ENCODE measurements around the gene GNAQ. TPM values are rescaled to one million over a fixed set of nuclear protein-coding genes. Genes with fewer than 3 reads are reported as not detected.
"Not testable (repeated sequence)": the region's sequence is repeated elsewhere in the genome, so short reads cannot be mapped to it uniquely, and the experiment has no call there.

The GNAQ gene
- total and polyA plus RNA-seq, 4 donors: 24.6 to 86.2 (median 51.4) TPM

DNA sequence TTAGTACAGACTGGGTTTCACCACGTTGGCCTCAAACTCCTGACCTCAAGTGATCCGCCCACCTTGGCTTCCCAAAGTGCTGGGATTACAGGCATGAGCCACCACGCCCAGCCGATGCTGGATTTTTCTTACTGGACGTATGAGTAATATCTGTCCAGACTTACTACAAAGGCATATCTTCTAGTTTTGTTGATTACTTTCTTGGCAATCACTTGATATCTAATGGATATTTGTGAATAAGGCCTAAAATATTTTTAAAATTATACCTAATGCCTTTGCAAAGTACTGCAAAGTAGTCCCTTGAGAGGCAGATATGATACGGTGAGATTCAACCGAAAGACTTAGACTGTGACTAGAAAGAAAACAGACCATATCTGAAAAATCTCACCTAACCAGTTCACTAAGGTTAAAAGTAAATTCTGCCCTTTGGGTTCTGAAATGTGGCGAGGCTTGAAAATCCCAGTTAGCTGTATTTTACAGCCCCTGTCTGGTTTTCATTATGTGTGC lies 152.1 kb downstream of the GNAQ start:
- H3K27me3 ChIP-seq (ENCODE audit: control insufficient read depth in 3 of 3, insufficient read depth in 3 of 3, low read length in 2 of 3): no peaks in the 10 kb centered on the region
- H3K9ac ChIP-seq (ENCODE audit: insufficient read depth in 1 of 2, low read length in 2 of 2): no peak overlapping the region
- H3K4me1 ChIP-seq (ENCODE audit: control insufficient read depth in 5 of 5, insufficient read depth in 5 of 5, low read length in 5 of 5): peaks cover 4 to 28% (median 7%) of the 10 kb centered on the region in 5 donors
- H3K27ac ChIP-seq (ENCODE audit: low read depth in 1 of 2, low read length in 1 of 2): no peak overlapping the region
- peaks cover 0 to 3% (median 0%) of the 10 kb centered on the region in 4 donors for H3K36me3 ChIP-seq (ENCODE audit: control insufficient read depth in 4 of 4, insufficient read depth in 4 of 4, low read length in 4 of 4)
- no peak overlapping the region for H3K4me3 ChIP-seq
- peak in 2 of 3 donors; percentile 42 to 65 for DNase-seq
- TF ChIP-seq, protein P1, sequence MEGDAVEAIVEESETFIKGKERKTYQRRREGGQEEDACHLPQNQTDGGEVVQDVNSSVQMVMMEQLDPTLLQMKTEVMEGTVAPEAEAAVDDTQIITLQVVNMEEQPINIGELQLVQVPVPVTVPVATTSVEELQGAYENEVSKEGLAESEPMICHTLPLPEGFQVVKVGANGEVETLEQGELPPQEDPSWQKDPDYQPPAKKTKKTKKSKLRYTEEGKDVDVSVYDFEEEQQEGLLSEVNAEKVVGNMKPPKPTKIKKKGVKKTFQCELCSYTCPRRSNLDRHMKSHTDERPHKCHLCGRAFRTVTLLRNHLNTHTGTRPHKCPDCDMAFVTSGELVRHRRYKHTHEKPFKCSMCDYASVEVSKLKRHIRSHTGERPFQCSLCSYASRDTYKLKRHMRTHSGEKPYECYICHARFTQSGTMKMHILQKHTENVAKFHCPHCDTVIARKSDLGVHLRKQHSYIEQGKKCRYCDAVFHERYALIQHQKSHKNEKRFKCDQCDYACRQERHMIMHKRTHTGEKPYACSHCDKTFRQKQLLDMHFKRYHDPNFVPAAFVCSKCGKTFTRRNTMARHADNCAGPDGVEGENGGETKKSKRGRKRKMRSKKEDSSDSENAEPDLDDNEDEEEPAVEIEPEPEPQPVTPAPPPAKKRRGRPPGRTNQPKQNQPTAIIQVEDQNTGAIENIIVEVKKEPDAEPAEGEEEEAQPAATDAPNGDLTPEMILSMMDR (IDR thresholded peaks at IDR 0.05; ENCODE audit: control extremely low read depth, extremely low read depth): no peak
- peak; percentile 2 for ATAC-seq (ENCODE audit: insufficient read depth, low FRiP score)
- 69 to 79% methylated on average over 8 of the region's 8 CpGs for WGBS, 2 donors
- no peaks in the 10 kb centered on the region for H3K9me3 ChIP-seq (ENCODE audit: control insufficient read depth in 4 of 4, insufficient read depth in 3 of 4, low read length in 3 of 4)

DNA sequence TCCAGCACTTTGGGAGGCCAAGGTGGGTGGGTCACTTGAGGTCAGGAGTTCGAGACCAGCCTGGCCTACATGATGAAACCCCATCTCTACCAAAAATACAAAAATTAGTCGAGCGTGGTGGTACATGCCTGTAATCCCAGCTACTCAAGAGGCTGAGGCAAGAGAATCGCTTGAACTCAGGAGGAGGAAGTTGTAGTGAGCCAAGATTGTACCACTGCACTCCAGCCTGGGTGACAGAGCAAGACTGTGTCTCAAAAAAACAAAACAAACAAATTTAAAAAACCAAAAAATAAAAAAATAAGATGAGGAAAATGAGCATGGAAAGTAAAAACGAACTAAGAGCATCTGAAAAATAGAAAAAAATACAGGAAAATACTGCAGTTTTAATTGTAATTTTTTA lies 152.8 kb downstream of the GNAQ start:
- not testable (repeated sequence) for H3K9ac ChIP-seq (ENCODE audit: insufficient read depth in 1 of 2, low read length in 2 of 2); H3K27ac ChIP-seq (ENCODE audit: low read depth in 1 of 2, low read length in 1 of 2); ATAC-seq (ENCODE audit: insufficient read depth, low FRiP score); H3K9me3 ChIP-seq (ENCODE audit: control insufficient read depth in 4 of 4, insufficient read depth in 3 of 4, low read length in 3 of 4); H3K36me3 ChIP-seq (ENCODE audit: control insufficient read depth in 4 of 4, insufficient read depth in 4 of 4, low read length in 4 of 4); DNase-seq; H3K27me3 ChIP-seq (ENCODE audit: control insufficient read depth in 3 of 3, insufficient read depth in 3 of 3, low read length in 2 of 3); H3K4me3 ChIP-seq
- WGBS, 2 donors: 36 to 61% methylated on average over 5 of the region's 5 CpGs
- peaks cover 2 to 24% (median 7%) of the 10 kb centered on the region in 5 donors for H3K4me1 ChIP-seq (ENCODE audit: control insufficient read depth in 5 of 5, insufficient read depth in 5 of 5, low read length in 5 of 5)

DNA sequence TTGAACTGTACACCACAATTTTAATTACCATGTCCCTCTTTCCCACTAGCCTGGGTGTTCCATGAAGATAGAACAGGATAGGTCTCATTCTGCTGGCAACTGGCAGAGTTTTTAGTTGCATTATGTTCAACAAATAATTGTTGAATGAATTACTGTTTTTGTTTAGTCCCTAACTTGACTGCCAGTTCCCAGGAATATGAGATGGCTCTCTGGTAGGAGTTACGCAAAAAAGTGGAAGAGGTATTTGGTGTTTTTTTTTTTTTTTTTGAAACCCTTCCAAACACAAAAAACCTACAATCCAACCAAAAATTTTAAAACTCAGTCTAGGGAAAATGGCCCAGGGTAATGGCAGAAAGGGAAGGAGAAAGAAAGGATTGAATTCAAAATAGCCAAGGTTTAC lies 153.6 kb downstream of the GNAQ start:
- Histone ChIP-seq H3K9ac (ENCODE audit: insufficient read depth in 1 of 2, low read length in 2 of 2) (no peak overlapping the region), H3K36me3 (ENCODE audit: control insufficient read depth in 4 of 4, insufficient read depth in 4 of 4, low read length in 4 of 4) (peaks cover 0 to 3% (median 0%) of the 10 kb centered on the region in 4 donors), H3K9me3 (ENCODE audit: control insufficient read depth in 4 of 4, insufficient read depth in 3 of 4, low read length in 3 of 4) (no peaks in the 10 kb centered on the region), H3K4me1 (ENCODE audit: control insufficient read depth in 5 of 5, insufficient read depth in 5 of 5, low read length in 5 of 5) (peaks cover 2 to 16% (median 5%) of the 10 kb centered on the region in 5 donors), H3K27me3 (ENCODE audit: control insufficient read depth in 3 of 3, insufficient read depth in 3 of 3, low read length in 2 of 3) (no peaks in the 10 kb centered on the region), H3K4me3 (no peak overlapping the region), H3K27ac (ENCODE audit: low read depth in 1 of 2, low read length in 1 of 2) (no peak overlapping the region)
- DNase-seq (no peak), ATAC-seq (ENCODE audit: insufficient read depth, low FRiP score) (no peak)
- WGBS, 2 donors: 94 to 96% methylated on average over 1 of the region's 1 CpG
- TF ChIP-seq, protein P1 (IDR thresholded peaks at IDR 0.05; ENCODE audit: control extremely low read depth, extremely low read depth): no peak

DNA sequence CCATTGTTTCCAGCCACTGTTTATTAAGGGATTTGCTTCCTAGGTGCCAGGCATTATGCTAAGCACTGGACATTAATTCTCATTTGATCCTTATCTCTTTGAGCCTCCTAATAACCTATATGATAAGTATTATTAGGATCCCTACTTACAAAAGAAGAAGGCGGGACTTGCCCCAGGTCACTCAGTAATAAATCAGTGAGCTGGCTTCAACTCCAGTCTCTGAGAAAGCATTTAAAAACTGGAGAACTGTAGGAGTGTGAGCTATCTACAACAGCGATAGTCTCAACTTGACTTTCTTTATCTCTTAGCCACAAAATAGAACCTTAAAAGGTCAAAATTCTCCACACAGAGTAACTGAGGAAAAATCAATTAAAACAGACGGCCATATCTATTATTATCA lies 155.0 kb downstream of the GNAQ start:
- DNase-seq (no peak), ATAC-seq (ENCODE audit: insufficient read depth, low FRiP score) (no peak)
- H3K4me1 ChIP-seq (ENCODE audit: control insufficient read depth in 5 of 5, insufficient read depth in 5 of 5, low read length in 5 of 5): peaks cover 0 to 12% (median 5%) of the 10 kb centered on the region in 5 donors
- peaks cover 0 to 3% (median 0%) of the 10 kb centered on the region in 4 donors for H3K36me3 ChIP-seq (ENCODE audit: control insufficient read depth in 4 of 4, insufficient read depth in 4 of 4, low read length in 4 of 4)
- H3K9me3 ChIP-seq (ENCODE audit: control insufficient read depth in 4 of 4, insufficient read depth in 3 of 4, low read length in 3 of 4): no peaks in the 10 kb centered on the region
- TF ChIP-seq, protein P1 (IDR thresholded peaks at IDR 0.05; ENCODE audit: control extremely low read depth, extremely low read depth): no peak
- H3K9ac ChIP-seq (ENCODE audit: insufficient read depth in 1 of 2, low read length in 2 of 2): no peak overlapping the region
- H3K27me3 ChIP-seq (ENCODE audit: control insufficient read depth in 3 of 3, insufficient read depth in 3 of 3, low read length in 2 of 3): no peaks in the 10 kb centered on the region
- H3K4me3 ChIP-seq: no peak overlapping the region
- H3K27ac ChIP-seq (ENCODE audit: low read depth in 1 of 2, low read length in 1 of 2): no peak overlapping the region
- 90 to 97% methylated on average over 3 of the region's 3 CpGs for WGBS, 2 donors
